ENCODE results near the gene DISP3.

Gene DISP3

GRCh38 chr1:11456965-11457364 lies 22.0 kb upstream of the DISP3 start:
- no peak for DNase-seq (ENCODE audit: low spot score)
- in situ Hi-C loops (cut with MboI; ENCODE audit: low pct_unique_long_range_greater_than_20kb, low sequenced_read_pairs, unreplicated experiment), result no loop called here
- no peak for TF ChIP-seq CTCF (IDR thresholded peaks at IDR 0.05; ENCODE audit: extremely low read depth, insufficient read depth, missing control alignments)

GRCh38 chr1:11458811-11459275 lies 20.1 kb upstream of the DISP3 start:
- in situ Hi-C loops (cut with MboI; ENCODE audit: low pct_unique_long_range_greater_than_20kb, low sequenced_read_pairs, unreplicated experiment), result no loop called here
- DNase-seq (ENCODE audit: low spot score), result no peak
- TF ChIP-seq CTCF (IDR thresholded peaks at IDR 0.05; ENCODE audit: extremely low read depth, insufficient read depth, missing control alignments), result no peak

- TF ChIP-seq CTCF (IDR thresholded peaks at IDR 0.05; ENCODE audit: extremely low read depth, insufficient read depth, missing control alignments), result no peak
- DNase-seq (ENCODE audit: low spot score), result no peak
- in situ Hi-C loops (cut with MboI; ENCODE audit: low pct_unique_long_range_greater_than_20kb, low sequenced_read_pairs, unreplicated experiment), result no loop called here
Observed at GRCh38 chr1:11461531-11462137, 17.3 kb upstream of the DISP3 start.

GRCh38 chr1:11462224-11462923 lies 16.6 kb upstream of the DISP3 start:
- in situ Hi-C loops (cut with MboI; ENCODE audit: low pct_unique_long_range_greater_than_20kb, low sequenced_read_pairs, unreplicated experiment), result no loop called here
- DNase-seq (ENCODE audit: low spot score), result no peak
- TF ChIP-seq CTCF (IDR thresholded peaks at IDR 0.05; ENCODE audit: extremely low read depth, insufficient read depth, missing control alignments), result no peak

- DNase-seq (ENCODE audit: low spot score), result no peak
- TF ChIP-seq CTCF (IDR thresholded peaks at IDR 0.05; ENCODE audit: extremely low read depth, insufficient read depth, missing control alignments), result no peak
- in situ Hi-C loops (cut with MboI; ENCODE audit: low pct_unique_long_range_greater_than_20kb, low sequenced_read_pairs, unreplicated experiment), result no loop called here
Observed at GRCh38 chr1:11463177-11463576, 15.8 kb upstream of the DISP3 start.

- DNase-seq (ENCODE audit: low spot score), result no peak
Observed at GRCh38 chr1:11465307-11465706, 13.6 kb upstream of the DISP3 start.

More at GRCh38 chr1:11465307-11465706, 13.6 kb upstream of the DISP3 start:
- no peak for TF ChIP-seq CTCF (IDR thresholded peaks at IDR 0.05; ENCODE audit: extremely low read depth, insufficient read depth, missing control alignments)
- in situ Hi-C loops (cut with MboI; ENCODE audit: low pct_unique_long_range_greater_than_20kb, low sequenced_read_pairs, unreplicated experiment), result no loop called here

Data from GM13977 (cell line).